HFFc6 (cell line): ENCODE data around the gene GARRE1. TPM values are rescaled to one million over a fixed set of nuclear protein-coding genes. Genes with fewer than 3 reads are reported as not detected.

ENCODE experiments used
- DNase-seq: peaks from one replicate; pipeline ENCODE4 v3.0.0-alpha.2; 2018
- H3K27ac Mint-ChIP-seq: 2 replicates; pipeline ENCODE4 v1.8.0; 2020; ENCODE audit warnings: mild to moderate bottlenecking, mixed read lengths
- H3K27me3 Mint-ChIP-seq: 2 replicates; pipeline ENCODE4 v1.8.0; 2021; ENCODE audit warnings: mild to moderate bottlenecking, moderate library complexity, mixed read lengths; ENCODE audit not compliant: insufficient read depth
- H3K36me3 Mint-ChIP-seq: 2 replicates; pipeline ENCODE4 v1.8.0; 2021; ENCODE audit warnings: low read depth, mixed read lengths
- H3K4me1 Mint-ChIP-seq: 2 replicates; pipeline ENCODE4 v1.8.0; 2020; ENCODE audit warnings: low read depth, mixed read lengths
- H3K4me3 Mint-ChIP-seq: 2 replicates; pipeline ENCODE4 v1.8.0; 2020; ENCODE audit warnings: mild to moderate bottlenecking, moderate library complexity, mixed read lengths
- H3K9me3 Mint-ChIP-seq: 2 replicates; pipeline ENCODE4 v1.8.0; 2020; ENCODE audit warnings: mild to moderate bottlenecking, mixed read lengths
- CTCF ChIP-seq: fragments of 200-600 bp; sonication (generic); IDR thresholded peaks from 2 replicates; pipeline ENCODE4 v1.5.0; 2021; ENCODE audit warnings: antibody characterized with exemption, mild to moderate bottlenecking
- total RNA-seq, 6 experiments: library from RNA; stranded (reverse); fragmentation: NEBNext Ultra II Directional; extraction: Animal tissue kit (Norgen Biotek cat#: 25700); gene quantifications; 2 replicates in 1 of 6; 3 replicates in 5 of 6; pipeline ENCODE4 v1.2.3, GENCODE V29; 2021

GARRE1 gene
- total RNA-seq, 6 experiments from 2014 or later = 16.2 to 26.0 (median 22.7) TPM

GRCh38 chr19:34287662-34288140 lies 33.3 kb downstream of the GARRE1 start:
- no peaks in the 10 kb centered on the region for H3K9me3 Mint-ChIP-seq
- no peak for DNase-seq
- H3K27me3 Mint-ChIP-seq = no peaks in the 10 kb centered on the region
- H3K4me3 Mint-ChIP-seq = no peak overlapping the region
- TF ChIP-seq CTCF = no peak
- peaks cover 18% of the 10 kb centered on the region for H3K4me1 Mint-ChIP-seq
- peaks cover 15% of the 10 kb centered on the region; the same call in 1 of the 2 replicates for H3K36me3 Mint-ChIP-seq
- H3K27ac Mint-ChIP-seq = no peak overlapping the region

DNA sequence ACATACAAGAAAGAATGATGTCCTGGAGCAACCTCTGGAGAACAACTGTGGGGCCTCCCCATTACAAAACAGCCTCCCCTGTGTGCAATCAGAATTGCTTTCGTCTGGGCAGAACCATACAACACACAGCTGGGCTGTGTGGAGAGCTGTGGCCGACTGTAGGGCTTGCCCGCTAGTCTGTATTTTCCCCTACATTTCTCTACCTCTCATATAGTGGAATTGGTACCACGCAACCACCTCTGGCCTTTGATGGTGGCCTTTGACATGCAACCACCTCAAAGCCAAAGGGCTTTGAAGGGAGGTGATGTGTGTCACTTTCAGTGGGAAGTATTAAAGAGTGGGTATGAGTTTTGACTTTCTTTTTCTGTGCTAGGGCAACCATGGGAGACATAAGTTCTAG lies 34.0 kb downstream of the GARRE1 start:
- no peaks in the 10 kb centered on the region for H3K9me3 Mint-ChIP-seq
- peaks cover 15% of the 10 kb centered on the region; the same call in 1 of the 2 replicates for H3K36me3 Mint-ChIP-seq
- no peaks in the 10 kb centered on the region for H3K27me3 Mint-ChIP-seq
- H3K4me3 Mint-ChIP-seq = no peak overlapping the region
- H3K4me1 Mint-ChIP-seq = peaks cover 18% of the 10 kb centered on the region
- TF ChIP-seq CTCF = no peak
- H3K27ac Mint-ChIP-seq = no peak overlapping the region
- no peak for DNase-seq

DNA sequence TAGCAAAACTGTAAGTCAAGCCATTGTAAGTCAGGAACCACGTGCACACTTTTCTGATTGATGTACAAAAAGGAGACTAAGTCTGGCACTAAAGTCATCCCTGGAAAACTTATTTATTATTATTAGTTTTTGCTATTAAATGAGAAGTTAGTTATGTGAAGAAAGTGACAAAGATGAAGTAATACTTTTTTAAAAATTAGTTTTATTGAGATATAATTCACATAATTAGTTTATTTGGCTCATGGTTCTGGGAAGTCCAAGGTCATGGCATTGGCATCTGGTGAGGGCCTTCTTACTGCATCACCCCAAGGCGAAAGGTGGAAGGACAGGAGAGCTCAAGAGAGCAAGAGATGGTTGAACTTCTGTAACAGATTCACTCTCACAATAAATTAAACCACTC lies 36.9 kb downstream of the GARRE1 start:
- Mint-ChIP-seq H3K27me3 (no peaks in the 10 kb centered on the region), H3K36me3 (peaks cover 15% of the 10 kb centered on the region; the same call in 1 of the 2 replicates), H3K27ac (no peak overlapping the region), H3K4me1 (peaks cover 15% of the 10 kb centered on the region), H3K9me3 (no peaks in the 10 kb centered on the region), H3K4me3 (no peak overlapping the region)
- no peak for DNase-seq
- no peak for TF ChIP-seq CTCF

- DNase-seq = no peak
- no peak overlapping the region for H3K27ac Mint-ChIP-seq
- TF ChIP-seq CTCF = no peak
- peaks cover 21% of the 10 kb centered on the region for H3K4me1 Mint-ChIP-seq
- no peak overlapping the region for H3K4me3 Mint-ChIP-seq
- H3K36me3 Mint-ChIP-seq = peaks cover 22% of the 10 kb centered on the region
- H3K27me3 Mint-ChIP-seq = no peaks in the 10 kb centered on the region; the same call in 1 of the 2 replicates
- no peaks in the 10 kb centered on the region for H3K9me3 Mint-ChIP-seq
Observed at GRCh38 chr19:34295103-34295502, 40.7 kb downstream of the GARRE1 start.

GRCh38 chr19:34298891-34299520 lies 44.7 kb downstream of the GARRE1 start:
- Mint-ChIP-seq H3K4me3 (no peak overlapping the region), H3K27me3 (no peaks in the 10 kb centered on the region; the same call in 1 of the 2 replicates), H3K9me3 (no peaks in the 10 kb centered on the region), H3K36me3 (peaks cover 22% of the 10 kb centered on the region), H3K27ac (no peak overlapping the region), H3K4me1 (peaks cover 6% of the 10 kb centered on the region)
- DNase-seq = no peak
- TF ChIP-seq CTCF = no peak
